Effector CD4-positive, alpha-beta T cell (primary cell): ENCODE data around the gene TMEM115.

ENCODE experiments used
- DNase-seq: peaks from one replicate; pipeline ENCODE4 v3.0.0-alpha.2; 2020

Gene TMEM115

GRCh38 chr3:50351323-50351697 lies 8.0 kb downstream of the TMEM115 start:
- no peak for DNase-seq

GRCh38 chr3:50350527-50351322 lies 8.6 kb downstream of the TMEM115 start, which contains the start of the genes CYB561D2 and NPRL2:
TSS of gene CYB561D2 (plus strand) at chr3:50350862. CDS start at chr3:50351434, 572 bp downstream.
TSS of gene NPRL2 (minus strand) at chr3:50350775. CDS start at chr3:50350652, 123 bp downstream.
- DNase-seq, result peak; percentile 99

- no peak for DNase-seq
These were observed 9.2 kb downstream of the TMEM115 start for GRCh38 chr3:50350213-50350526.

GRCh38 chr3:50347187-50347813 lies 12.0 kb downstream of the TMEM115 start:
- peak; percentile 73 for DNase-seq

GRCh38 chr3:50345586-50346234 lies 13.6 kb downstream of the TMEM115 start, which contains the start of gene ZMYND10:
TSS of gene ZMYND10 (minus strand) at chr3:50345732. CDS start at chr3:50345579, 153 bp downstream.
- peak; percentile 65 for DNase-seq

- no peak for DNase-seq
These were observed 14.3 kb downstream of the TMEM115 start for GRCh38 chr3:50345008-50345407.

- DNase-seq, result no peak
These were observed 16.3 kb downstream of the TMEM115 start for GRCh38 chr3:50342813-50343633.

GRCh38 chr3:50341996-50342650 lies 17.2 kb downstream of the TMEM115 start:
- no peak for DNase-seq

- no peak for DNase-seq
These were observed 17.8 kb downstream of the TMEM115 start for GRCh38 chr3:50341537-50341936.

- DNase-seq, result peak; percentile 39
These were observed 18.6 kb downstream of the TMEM115 start, which contains the start of gene RASSF1 for GRCh38 chr3:50340448-50341329. TSS of gene RASSF1 (minus strand) at chr3:50340836. CDS start at chr3:50340805, 31 bp downstream.

GRCh38 chr3:50340147-50340447 lies 19.2 kb downstream of the TMEM115 start:
- DNase-seq, result no peak

- DNase-seq, result no peak
These were observed 19.7 kb downstream of the TMEM115 start for GRCh38 chr3:50339485-50340146.

- DNase-seq, result no peak
These were observed 20.4 kb downstream of the TMEM115 start for GRCh38 chr3:50338965-50339364.

- peak; percentile 89 for DNase-seq
These were observed 22.0 kb downstream of the TMEM115 start for GRCh38 chr3:50337175-50337861.

GRCh38 chr3:50336452-50337174 lies 22.7 kb downstream of the TMEM115 start:
- DNase-seq, result no peak

GRCh38 chr3:50334339-50335075 lies 24.8 kb downstream of the TMEM115 start:
- no peak for DNase-seq

- DNase-seq, result no peak
These were observed 25.5 kb downstream of the TMEM115 start for GRCh38 chr3:50333744-50334328.

- no peak for DNase-seq
These were observed 27.9 kb downstream of the TMEM115 start for GRCh38 chr3:50331364-50331907.
